K562 (cell line): ENCODE measurements around the gene ZNF548. TPM values are rescaled to one million over a fixed set of nuclear protein-coding genes. Genes with fewer than 3 reads are reported as not detected.

Experiments used
- ATAC-seq: fragments of 200-7000 bp; cut with Tn5 transposase; 3 replicates; pipeline ENCODE4 v1.9.1; 2020; ENCODE audit warnings: moderate library complexity
- BruUV-seq: library from RNA; stranded (reverse); fragments of 400-500 nt; replicated peaks from 2 replicates; lab custom pipeline; 2021; lab: Mats Ljungman, UMichigan
- CTCF ChIA-PET: fragments of 300-600 bp; formaldehyde crosslinking; extraction: SDS; loops from one replicate; lab custom pipeline; 2021; ENCODE audit warnings: low intra/inter-chr PET ratio; lab: Yijun Ruan, JAX
- POLR2A ChIA-PET: fragments of 300-600, 350-650 bp; sonication (Branson Sonifier 250); formaldehyde crosslinking; extraction: SDS; loops from one replicate; lab custom pipeline; 2021; ENCODE audit warnings: antibody characterized with exemption, inconsistent platforms; lab: Yijun Ruan, JAX
- DNase-seq, 4 experiments: peaks; one replicate each; pipeline versions ENCODE4 v3.0.0 to v3.0.0-alpha.2; 2011 to 2018; ENCODE audit warnings: low spot score in 3 of 4, mixed read lengths in 3 of 4; ENCODE audit errors: extremely low read depth in 1 of 4
- FAIRE-seq: peaks from 2 replicates; lab custom pipeline; 2011; peaks lifted over from hg19 to GRCh38; lab: Jason Lieb, UNC
- H2AFZ ChIP-seq: 2 replicates; pipeline ENCODE4 v1.6.0; 2011; ENCODE audit warnings: low read depth, low read length, control low read depth, inconsistent platforms
- H3K27ac ChIP-seq: fragments of 200-600 bp; 3 replicates; pipeline ENCODE4 v1.8.0; 2011; ENCODE audit warnings: low read depth, mild to moderate bottlenecking, control low read depth, inconsistent platforms, low read length, moderate library complexity, mixed read lengths; ENCODE audit errors: extremely low read depth
- H3K27me3 ChIP-seq, 2 experiments: fragments of 300-600 bp in 1 of 2; 2 replicates in 1 of 2; 3 replicates in 1 of 2; pipeline versions ENCODE4 v1.6.0 to v1.8.0; 2011; ENCODE audit warnings: inconsistent platforms in 2 of 2, low read length in 2 of 2, mild to moderate bottlenecking in 1 of 2, mixed read lengths in 1 of 2, moderate library complexity in 1 of 2; ENCODE audit not compliant: control insufficient read depth in 2 of 2, insufficient read depth in 2 of 2
- H3K36me3 ChIP-seq: fragments of 300-600 bp; 3 replicates; pipeline ENCODE4 v1.8.0; 2011; ENCODE audit warnings: mild to moderate bottlenecking, low read length, inconsistent platforms; ENCODE audit not compliant: control insufficient read depth, insufficient read depth
- H3K4me1 ChIP-seq, 2 experiments: fragments of 200-600 bp in 1 of 2; replicated peaks in 1 of 2; 2 replicates in 1 of 2; 3 replicates in 1 of 2; pipeline versions ENCODE4 v1.5.1 to v1.8.0; 2011; ENCODE audit warnings: inconsistent platforms in 2 of 2, low read length in 2 of 2, mild to moderate bottlenecking in 1 of 2, mixed read lengths in 1 of 2, moderate library complexity in 1 of 2; ENCODE audit not compliant: control insufficient read depth in 2 of 2, insufficient read depth in 2 of 2
- H3K4me2 ChIP-seq: 2 replicates; pipeline ENCODE4 v1.6.1; 2011; ENCODE audit warnings: low read length, control low read depth, inconsistent platforms, mixed read lengths; ENCODE audit not compliant: insufficient read depth
- H3K4me3 ChIP-seq: fragments of 200-600 bp; sonication (generic), shearing (Covaris generic); 2 replicates; pipeline ENCODE4 v1.5.1; 2016; ENCODE audit warnings: control low read depth, inconsistent platforms
- H3K79me2 ChIP-seq: fragments of 200-600 bp; 3 replicates; pipeline ENCODE4 v1.8.0; 2011; ENCODE audit warnings: low read length, inconsistent platforms; ENCODE audit not compliant: control insufficient read depth, insufficient read depth
- H3K9ac ChIP-seq, 2 experiments: 2 replicates each; pipeline versions ENCODE4 v1.6.0 to v1.6.1; 2011; ENCODE audit warnings: low read depth in 2 of 2, low read length in 2 of 2, control low read depth in 1 of 2, inconsistent platforms in 1 of 2, mild to moderate bottlenecking in 1 of 2, mixed read lengths in 1 of 2; ENCODE audit not compliant: insufficient read depth in 1 of 2
- H3K9me1 ChIP-seq: one replicate; pipeline ENCODE4 v1.6.0; 2011; ENCODE audit warnings: inconsistent platforms, mild to moderate bottlenecking, low read length, moderate library complexity; ENCODE audit not compliant: control insufficient read depth, insufficient read depth
- H3K9me3 ChIP-seq: replicated peaks from 2 replicates; pipeline ENCODE4 v1.5.1; 2011; ENCODE audit warnings: low read depth, low read length, inconsistent platforms; ENCODE audit not compliant: control insufficient read depth, insufficient read depth
- H4K20me1 ChIP-seq: replicated peaks from 2 replicates; pipeline ENCODE4 v1.6.1; 2011; ENCODE audit warnings: low read length, inconsistent platforms, mixed read lengths; ENCODE audit not compliant: control insufficient read depth, insufficient read depth
- ARID1B ChIP-seq: fragments of 450-650 bp; IDR thresholded peaks from 2 replicates; pipeline ENCODE4 v1.6.1; 2016; ENCODE audit warnings: antibody characterized with exemption, mild to moderate bottlenecking, inconsistent platforms
- CBFA2T3 ChIP-seq: fragments of 450-650 bp; IDR thresholded peaks from 2 replicates; pipeline ENCODE4 v1.6.1; 2017
- KDM1A ChIP-seq, 2 experiments: fragments of 450-650 bp; IDR thresholded peaks; 2 replicates each; pipeline ENCODE4 v1.6.1; 2016; ENCODE audit warnings: mild to moderate bottlenecking in 2 of 2
- SIN3A ChIP-seq, 2 experiments: fragments of 150-350 bp in 1 of 2; IDR thresholded peaks; 2 replicates each; pipeline ENCODE4 v1.6.1; 2011 to 2016; ENCODE audit warnings: borderline replicate concordance in 2 of 2, low read depth in 2 of 2, low read length in 2 of 2, mild to moderate bottlenecking in 2 of 2, moderate library complexity in 2 of 2; ENCODE audit not compliant: control insufficient read depth in 1 of 2
- SLC30A9 ChIP-seq: fragments of 250-450 bp; sonication (Bioruptor Pico); IDR thresholded peaks from 2 replicates; pipeline ENCODE4 v1.8.0; 2022; ENCODE audit warnings: mild to moderate bottlenecking, moderate library complexity
- SMARCC2 ChIP-seq: fragments of 450-650 bp; IDR thresholded peaks from 2 replicates; pipeline ENCODE4 v1.6.1; 2017; ENCODE audit warnings: antibody characterized with exemption, moderate library complexity, mild to moderate bottlenecking, low read depth
- SNAPC5 ChIP-seq: fragments of 250-450 bp; sonication (Bioruptor Pico); IDR thresholded peaks from 2 replicates; pipeline ENCODE4 v1.8.0; 2021; ENCODE audit warnings: moderate library complexity, mild to moderate bottlenecking, inconsistent platforms
- WGBS: fragments of 100-300 bp; shearing (Covaris generic); methylation state at CpG from one replicate; pipeline ENCODE4 v1.1.6; 2016; ENCODE audit warnings: low coverage, mixed read lengths; ENCODE audit not compliant: insufficient coverage; ENCODE audit errors: missing lambda C conversion rate; 5-methylcytosine and 5-hydroxymethylcytosine counted together
- in situ Hi-C: fragments of 300-500 bp; cut with MboI; formaldehyde crosslinking; loops from 4 replicates; pipeline ENCODE4 v1.15.0; 2018; ENCODE audit warnings: inconsistent platforms, mixed read lengths
- intact Hi-C: fragments of 100-400 bp; cut with micrococcal nuclease; formaldehyde crosslinking; loops from 2 replicates; pipeline ENCODE4 v1.14.2; 2022
- polyA plus RNA-seq, 8 experiments: library from polyadenylated mRNA; depleted of rRNA in 4 of 8; stranded (reverse) in 5 of 8; unstranded in 3 of 8; fragments of >200 nt; fragmentation: Nextera tagmentation in 2 of 8; fragmentation: Illumina TruSeq in 1 of 8; extraction: Ambion mirVana in 2 of 8; extraction: Trizol in 1 of 8; gene quantifications; 2 replicates each; pipeline versions ENCODE4 v1.2.1 to v1.2.3, GENCODE V29; 2011 to 2014; ENCODE audit warnings: inconsistent platforms in 1 of 8, missing spikeins in 1 of 8
- total RNA-seq, 7 experiments: library from RNA; depleted of rRNA in 6 of 7; stranded (reverse); fragments of >200 nt in 6 of 7; fragmentation: Illumina TruSeq in 2 of 7; extraction: Trizol in 2 of 7; gene quantifications; 2 replicates each; pipeline versions ENCODE4 v1.2.1 to v1.2.3, GENCODE V29; 2011 to 2021; ENCODE audit warnings: low replicate concordance in 1 of 7
- TF ChIP-seq, protein P1 (sequence below): IDR thresholded peaks from 3 replicates; pipeline ENCODE4 v1.6.1; 2011; ENCODE audit warnings: borderline replicate concordance, mild to moderate bottlenecking, moderate library complexity; ENCODE audit not compliant: insufficient read length; ENCODE audit errors: extremely low read depth

Gene ZNF548
- total and polyA plus RNA-seq, 9 of the 15 experiments (the other 6 are each of a cell fraction or from before 2014, with no cell fraction given) = 1.5 to 8.7 (median 4.5) TPM

DNA sequence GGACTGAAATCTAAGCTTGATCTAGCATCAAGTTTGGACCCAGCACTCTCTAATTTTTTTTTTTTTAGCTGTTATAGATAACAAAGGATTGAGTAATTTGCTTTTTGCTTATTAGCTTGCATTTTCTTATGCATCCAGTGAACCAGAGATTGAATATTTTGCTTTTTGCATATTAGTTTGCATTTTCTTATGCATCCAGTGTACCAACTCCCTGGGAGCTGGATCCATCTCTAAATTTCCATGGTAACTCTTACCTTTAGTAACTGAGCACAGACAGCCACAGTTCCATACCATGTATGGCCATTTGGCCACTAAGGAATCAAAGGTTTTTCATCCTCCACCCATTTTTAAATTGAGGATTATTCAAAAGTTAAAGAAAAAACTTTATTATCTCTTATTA is 8.7 kb upstream of the ZNF548 start:
- Histone ChIP-seq H3K4me1 (no peaks in the 10 kb centered on the region), H3K36me3 (no peaks in the 10 kb centered on the region), H3K79me2 (no peaks in the 10 kb centered on the region), H3K27ac (no peak overlapping the region), H3K4me2 (no peak overlapping the region), H2AFZ (no peak overlapping the region), H3K9me3 (peaks cover 2% of the 10 kb centered on the region; the same call in 1 of the 2 replicates), H3K9ac (no peak overlapping the region), H3K9me1 (no peaks in the 10 kb centered on the region), H4K20me1 (no peaks in the 10 kb centered on the region), H3K27me3 (no peaks in the 10 kb centered on the region), H3K4me3 (no peak overlapping the region)
- ChIA-PET POLR2A (interaction anchor here (0.9 kb wide), 1 partner anchor 9 kb away, joined by 3 read pairs; the partner anchor contains the start of gene ZNF548), CTCF (no interaction called here)
- BruUV-seq = no TSS peak
- intact Hi-C loops (no loop called here), in situ Hi-C loops (no loop called here)
- no peak for FAIRE-seq
- no peak for DNase-seq
- no peak for ATAC-seq
- TF ChIP-seq SLC30A9 (CRISPR knock-in tag) = no peak

GRCh38 chr19:57382806-57383488 is 6.7 kb upstream of the ZNF548 start:
- BruUV-seq = no TSS peak
- no peak overlapping the region for H3K4me2 ChIP-seq
- WGBS = 0% methylated on average over 7 of the region's 7 CpGs
- no peaks in the 10 kb centered on the region for H3K9me1 ChIP-seq
- FAIRE-seq (no peak), ATAC-seq (no peak), DNase-seq (no peak)
- H2AFZ ChIP-seq = no peak overlapping the region
- ChIA-PET CTCF (no interaction called here), POLR2A (interaction anchor here (0.7 kb wide), 1 partner anchor 44 kb away, joined by 3 read pairs; no protein-coding TSS in a partner anchor)
- no peak overlapping the region for H3K9ac ChIP-seq
- no peak overlapping the region for H3K27ac ChIP-seq
- H3K9me3 ChIP-seq = peaks cover 2% of the 10 kb centered on the region; the same call in 1 of the 2 replicates
- H3K4me3 ChIP-seq = no peak overlapping the region
- TF ChIP-seq, protein P1, sequence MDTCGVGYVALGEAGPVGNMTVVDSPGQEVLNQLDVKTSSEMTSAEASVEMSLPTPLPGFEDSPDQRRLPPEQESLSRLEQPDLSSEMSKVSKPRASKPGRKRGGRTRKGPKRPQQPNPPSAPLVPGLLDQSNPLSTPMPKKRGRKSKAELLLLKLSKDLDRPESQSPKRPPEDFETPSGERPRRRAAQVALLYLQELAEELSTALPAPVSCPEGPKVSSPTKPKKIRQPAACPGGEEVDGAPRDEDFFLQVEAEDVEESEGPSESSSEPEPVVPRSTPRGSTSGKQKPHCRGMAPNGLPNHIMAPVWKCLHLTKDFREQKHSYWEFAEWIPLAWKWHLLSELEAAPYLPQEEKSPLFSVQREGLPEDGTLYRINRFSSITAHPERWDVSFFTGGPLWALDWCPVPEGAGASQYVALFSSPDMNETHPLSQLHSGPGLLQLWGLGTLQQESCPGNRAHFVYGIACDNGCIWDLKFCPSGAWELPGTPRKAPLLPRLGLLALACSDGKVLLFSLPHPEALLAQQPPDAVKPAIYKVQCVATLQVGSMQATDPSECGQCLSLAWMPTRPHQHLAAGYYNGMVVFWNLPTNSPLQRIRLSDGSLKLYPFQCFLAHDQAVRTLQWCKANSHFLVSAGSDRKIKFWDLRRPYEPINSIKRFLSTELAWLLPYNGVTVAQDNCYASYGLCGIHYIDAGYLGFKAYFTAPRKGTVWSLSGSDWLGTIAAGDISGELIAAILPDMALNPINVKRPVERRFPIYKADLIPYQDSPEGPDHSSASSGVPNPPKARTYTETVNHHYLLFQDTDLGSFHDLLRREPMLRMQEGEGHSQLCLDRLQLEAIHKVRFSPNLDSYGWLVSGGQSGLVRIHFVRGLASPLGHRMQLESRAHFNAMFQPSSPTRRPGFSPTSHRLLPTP = no peak
- TF ChIP-seq SMARCC2 (no peak), SIN3A (IDR thresholded peaks at IDR 0.05; ENCODE audit: borderline replicate concordance in 2 of 2, control insufficient read depth in 1 of 2, low read depth in 2 of 2, low read length in 2 of 2) (no peak), SNAPC5 (CRISPR knock-in tag) (no peak), CBFA2T3 (peak; percentile 58), ARID1B (0 out of 2 replicates have a peak, but pooled peaks have one; percentile 23), KDM1A (IDR thresholded peaks at IDR 0.05) (peak; percentile 66 to 76; a peak in 3 of 4 replicates)
- H4K20me1 ChIP-seq = no peaks in the 10 kb centered on the region
- no peaks in the 10 kb centered on the region for H3K79me2 ChIP-seq
- intact Hi-C loops = no loop called here
- no peaks in the 10 kb centered on the region for H3K4me1 ChIP-seq
- in situ Hi-C loops = no loop called here
- H3K27me3 ChIP-seq = no peaks in the 10 kb centered on the region
- no peaks in the 10 kb centered on the region for H3K36me3 ChIP-seq
